Natural killer cell (primary cell): ENCODE measurements around the gene SPATC1L. TPM values are rescaled to one million over a fixed set of nuclear protein-coding genes. Genes with fewer than 3 reads are reported as not detected.

Experiments used
- ATAC-seq, 3 donors: fragments of 150-1000 bp in 2 of 3; fragments of 200-7000 bp in 1 of 3; cut with Tn5 transposase; 1 replicate in 1 of 3; 2 replicates in 2 of 3; pipeline ENCODE4 v1.10.0; 2021; ENCODE audit warnings: mild to moderate bottlenecking in 2 of 3, moderate library complexity in 2 of 3
- DNase-seq, 2 donors: peaks; one replicate each; pipeline versions ENCODE4 v3.0.0 to v3.0.0-alpha.2; 2013 to 2021; ENCODE audit warnings: mixed read lengths in 1 of 2
- H3K27ac ChIP-seq: one replicate; pipeline ENCODE4 v1.5.1; 2013; ENCODE audit warnings: mild to moderate bottlenecking, low read length
- H3K27me3 ChIP-seq: one replicate; pipeline ENCODE4 v1.6.1; 2013; ENCODE audit warnings: low read length; ENCODE audit not compliant: control insufficient read depth, insufficient read depth
- H3K36me3 ChIP-seq: one replicate; pipeline ENCODE4 v1.6.1; 2013; ENCODE audit warnings: low read length; ENCODE audit not compliant: control insufficient read depth, insufficient read depth
- H3K4me1 ChIP-seq: one replicate; pipeline ENCODE4 v1.6.1; 2013; ENCODE audit warnings: low read length; ENCODE audit not compliant: control insufficient read depth, insufficient read depth
- H3K4me3 ChIP-seq: one replicate; pipeline ENCODE4 v1.5.1; 2013; ENCODE audit warnings: low read length
- H3K9me3 ChIP-seq: one replicate; pipeline ENCODE4 v1.6.1; 2013; ENCODE audit warnings: low read length; ENCODE audit not compliant: control insufficient read depth, insufficient read depth
- H3K27ac Mint-ChIP-seq, 2 donors: one replicate each; pipeline ENCODE4 v1.8.0; 2022; ENCODE audit warnings: mild to moderate bottlenecking in 2 of 2, mixed read lengths in 2 of 2, moderate library complexity in 1 of 2
- H3K27me3 Mint-ChIP-seq, 2 donors: one replicate each; pipeline ENCODE4 v1.8.0; 2022; ENCODE audit warnings: low read depth in 2 of 2, mixed read lengths in 2 of 2
- H3K36me3 Mint-ChIP-seq: one replicate; pipeline ENCODE4 v1.8.0; 2022; ENCODE audit warnings: mixed read lengths
- H3K4me1 Mint-ChIP-seq, 2 donors: one replicate each; pipeline ENCODE4 v1.8.0; 2022; ENCODE audit warnings: mixed read lengths in 2 of 2
- H3K4me3 Mint-ChIP-seq: one replicate; pipeline ENCODE4 v1.8.0; 2022; ENCODE audit warnings: mild to moderate bottlenecking, moderate library complexity, mixed read lengths
- H3K9me3 Mint-ChIP-seq, 2 donors: one replicate each; pipeline ENCODE4 v1.8.0; 2022; ENCODE audit warnings: mixed read lengths in 2 of 2
- CTCF ChIP-seq: fragments of 200-600 bp; IDR thresholded peaks from one replicate; pipeline ENCODE4 v1.8.0; 2022; ENCODE audit warnings: antibody characterized with exemption
- WGBS: methylation state at CpG from one replicate; pipeline ENCODE4 v1.1.7; 2013; ENCODE audit warnings: missing lambda C conversion rate; ENCODE audit not compliant: insufficient coverage; 5-methylcytosine and 5-hydroxymethylcytosine counted together
- intact Hi-C: fragments of 100-400 bp; cut with micrococcal nuclease; formaldehyde crosslinking; loops from one replicate; pipeline ENCODE4 v1.14.2; 2022
- total RNA-seq, 4 donors: library from RNA; stranded (reverse); fragments of 120-200 nt in 1 of 4; gene quantifications; one replicate each; pipeline versions ENCODE4 v1.2.3 to v1.2.4, GENCODE V29; 2013 to 2022

Gene SPATC1L
- total RNA-seq, 3 donors from 2014 or later (not counting 1 experiment from before 2014, with no cell fraction given), result 0.18 to 4.0 (median 2.7) TPM

DNA sequence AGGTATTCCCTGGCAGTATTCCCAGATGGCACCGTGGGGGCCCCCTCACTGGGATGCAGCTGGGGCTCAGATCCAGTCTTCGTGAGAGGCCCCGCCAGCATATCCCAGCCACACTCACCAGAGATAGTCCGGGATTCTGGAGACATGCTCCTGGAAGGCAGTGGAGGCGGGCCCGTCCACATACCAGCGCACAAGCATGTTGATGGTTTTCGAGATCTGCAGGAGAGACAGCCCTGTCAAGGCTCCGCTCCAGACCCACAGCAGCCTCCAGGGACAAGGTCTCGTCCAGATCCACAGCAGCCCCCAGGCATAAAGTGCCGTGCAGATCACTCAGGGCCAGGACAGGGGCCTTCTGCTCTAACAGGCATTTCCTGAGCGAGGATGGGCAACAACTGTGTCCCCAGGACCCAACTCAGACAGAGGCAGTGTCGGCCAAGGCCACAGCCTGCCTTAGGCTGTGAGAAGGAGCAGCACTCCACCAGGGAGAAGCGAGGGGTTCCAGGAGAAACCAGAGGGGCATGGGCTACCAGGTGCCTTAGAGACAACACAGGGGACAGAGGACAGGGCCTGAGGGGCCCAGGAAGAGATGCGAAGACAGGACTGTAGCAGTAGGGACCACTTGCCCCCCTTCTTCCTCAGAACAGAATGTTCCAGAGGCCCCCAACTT, 29.5 kb upstream of the SPATC1L start:
- Histone ChIP-seq H3K27me3 (no peaks in the 10 kb centered on the region), H3K9me3 (no peaks in the 10 kb centered on the region), H3K4me3 (no peak overlapping the region), H3K4me1 (no peaks in the 10 kb centered on the region), H3K27ac (no peak overlapping the region), H3K36me3 (peaks cover 2% of the 10 kb centered on the region)
- Mint-ChIP-seq H3K36me3 (no peaks in the 10 kb centered on the region), H3K4me1 (peaks cover 0 to 5% of the 10 kb centered on the region in 2 donors), H3K27me3 (no peaks in the 10 kb centered on the region), H3K9me3 (no peaks in the 10 kb centered on the region), H3K4me3 (no peak overlapping the region), H3K27ac (no peak overlapping the region)
- intact Hi-C loops, result no loop called here
- DNase-seq, result no peak
- no peak for TF ChIP-seq CTCF
- 95% methylated on average over 15 of the region's 15 CpGs for WGBS
- ATAC-seq, result no peak

DNA sequence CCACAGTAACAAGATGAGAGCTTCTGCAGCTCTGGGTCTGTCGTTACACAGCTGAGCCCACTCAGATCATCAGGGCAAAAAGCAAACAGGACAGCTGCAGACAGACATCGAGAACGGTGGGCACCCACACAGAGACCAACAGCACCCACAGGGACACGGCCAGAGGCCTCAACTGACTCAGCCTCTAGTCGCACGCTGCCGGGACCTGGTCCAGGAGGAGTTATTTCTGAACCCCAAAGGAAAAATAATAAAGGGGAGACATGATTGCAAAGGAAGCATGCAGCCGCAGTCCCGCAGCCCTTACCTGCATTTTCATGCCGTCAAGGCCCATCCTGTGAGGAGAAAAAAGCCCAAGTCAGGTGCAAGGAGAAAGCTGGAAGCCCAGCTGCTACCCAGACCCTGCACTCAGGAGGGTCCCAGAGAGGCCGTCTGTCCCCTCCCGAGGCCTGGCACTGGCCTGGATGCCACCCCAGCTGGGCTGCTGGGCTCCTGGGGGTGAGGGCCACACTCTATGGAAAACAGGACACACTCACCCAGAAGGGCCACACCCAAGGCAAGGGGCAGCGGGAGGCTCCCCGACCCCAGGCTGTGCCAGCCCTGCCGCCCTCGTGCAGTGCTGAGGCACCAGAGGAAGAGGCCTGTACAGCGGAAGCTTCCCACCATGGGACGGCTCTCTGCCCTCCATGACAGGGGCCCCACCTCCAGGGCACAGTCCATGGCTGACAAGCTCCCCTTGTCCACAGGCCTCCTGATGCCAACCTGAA, 28.6 kb upstream of the SPATC1L start:
- 94% methylated on average over 18 of the region's 18 CpGs for WGBS
- Mint-ChIP-seq H3K27me3 (no peaks in the 10 kb centered on the region), H3K27ac (no peak overlapping the region)

GRCh38 chr21:46211786-46212720, 27.8 kb upstream of the SPATC1L start:
- no peaks in the 10 kb centered on the region for H3K27me3 ChIP-seq
- 92% methylated on average over 23 of the region's 23 CpGs for WGBS
- intact Hi-C loops, result no loop called here

More for the DNA sequence above, 28.6 kb upstream of the SPATC1L start:
- H3K4me3 ChIP-seq, result no peak overlapping the region
- no peak for DNase-seq
- H3K9me3 Mint-ChIP-seq, result no peaks in the 10 kb centered on the region
- H3K4me1 Mint-ChIP-seq, result peaks cover 0 to 5% of the 10 kb centered on the region in 2 donors
- H3K36me3 Mint-ChIP-seq, result no peaks in the 10 kb centered on the region
- no peaks in the 10 kb centered on the region for H3K4me1 ChIP-seq
- no peak overlapping the region for H3K27ac ChIP-seq
- intact Hi-C loops, result no loop called here
- H3K9me3 ChIP-seq, result no peaks in the 10 kb centered on the region
- no peak for TF ChIP-seq CTCF
- no peak for ATAC-seq
- H3K36me3 ChIP-seq, result peaks cover 2% of the 10 kb centered on the region
- H3K4me3 Mint-ChIP-seq, result no peak overlapping the region
- H3K27me3 ChIP-seq, result no peaks in the 10 kb centered on the region

More at GRCh38 chr21:46211786-46212720, 27.8 kb upstream of the SPATC1L start:
- no peak for TF ChIP-seq CTCF
- Mint-ChIP-seq H3K9me3 (no peaks in the 10 kb centered on the region), H3K27ac (no peak overlapping the region), H3K4me3 (no peak overlapping the region), H3K27me3 (no peaks in the 10 kb centered on the region), H3K36me3 (no peaks in the 10 kb centered on the region), H3K4me1 (peaks cover 0 to 5% of the 10 kb centered on the region in 2 donors)
- H3K27ac ChIP-seq, result no peak overlapping the region
- no peak overlapping the region for H3K4me3 ChIP-seq
- H3K36me3 ChIP-seq, result peaks cover 2% of the 10 kb centered on the region
- no peaks in the 10 kb centered on the region for H3K4me1 ChIP-seq
- H3K9me3 ChIP-seq, result no peaks in the 10 kb centered on the region
- DNase-seq (no peak), ATAC-seq (no peak)
